ENCODE measurements around the gene TGM6. TPM values are rescaled to one million over a fixed set of nuclear protein-coding genes. Genes with fewer than 3 reads are reported as not detected.

TGM6 gene
- total RNA-seq, 1 experiment from 2014 or later = not detected

DNA sequence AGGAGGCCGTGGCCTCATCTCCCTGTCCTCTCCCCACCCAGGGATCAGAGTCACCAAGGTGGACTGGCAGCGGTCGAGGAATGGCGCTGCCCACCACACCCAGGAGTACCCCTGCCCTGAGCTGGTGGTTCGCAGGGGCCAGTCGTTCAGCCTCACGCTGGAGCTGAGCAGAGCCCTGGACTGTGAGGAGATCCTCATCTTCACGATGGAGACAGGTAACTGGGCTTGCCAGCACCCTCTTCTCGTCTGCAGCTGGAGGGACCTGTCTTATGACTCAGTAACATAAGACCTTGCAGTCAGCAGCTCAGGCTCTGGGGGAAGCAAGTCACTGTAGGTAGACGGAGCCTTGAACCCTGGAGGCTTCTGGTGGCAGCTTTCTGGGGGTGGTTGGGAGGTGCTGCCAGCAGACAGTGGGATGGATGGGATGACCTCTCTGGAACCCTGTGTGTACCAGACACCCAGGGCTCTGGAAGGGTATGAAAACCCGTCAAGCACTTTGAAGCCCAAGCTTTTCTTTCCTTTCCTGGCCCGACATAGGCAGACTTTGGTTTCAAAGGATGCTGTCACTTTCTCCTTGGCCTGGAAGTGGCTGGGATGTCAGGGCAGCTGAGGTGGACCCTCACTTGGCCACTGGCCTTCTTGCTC is 13.8 kb downstream of the TGM6 start:
- Histone ChIP-seq H3K4me3 (ENCODE audit: low read length) (no peak overlapping the region), H3K9me3 (ENCODE audit: low read length) (no peaks in the 10 kb centered on the region), H3K27ac (ENCODE audit: low read length) (no peak overlapping the region), H3K79me2 (ENCODE audit: low read length) (no peaks in the 10 kb centered on the region), H3K4me2 (ENCODE audit: low read length) (no peak overlapping the region), H3K27me3 (ENCODE audit: low read length) (peaks cover 72% of the 10 kb centered on the region), H3K36me3 (ENCODE audit: low read depth, low read length) (no peaks in the 10 kb centered on the region), H4K20me1 (ENCODE audit: low read length) (no peaks in the 10 kb centered on the region), H3K9me2 (replicated peaks; ENCODE audit: low read length) (no peaks in the 10 kb centered on the region), H3K4me1 (ENCODE audit: insufficient read depth, low read length) (no peaks in the 10 kb centered on the region), H3K9ac (ENCODE audit: low read length) (no peak overlapping the region), H3F3A (ENCODE audit: low read length, unreplicated experiment) (no peaks in the 10 kb centered on the region), H2AFZ (ENCODE audit: low read length) (no peak overlapping the region)
- no TSS peak for BruUV-seq (replicated peaks)
- ATAC-seq (no peak), DNase-seq (no peak)
- CTCF ChIA-PET = no interaction called here
- POLR2A ChIA-PET (ENCODE audit: unreplicated experiment) = no interaction called here
- no peak for TF ChIP-seq EZH2 (IDR thresholded peaks at IDR 0.05; ENCODE audit: low read length, unreplicated experiment)
- no peak for TF ChIP-seq EZH2phosphoT487 (IDR thresholded peaks at IDR 0.05; ENCODE audit: borderline replicate concordance, low read length)
- intact Hi-C loops (cut with micrococcal nuclease) = no loop called here

DNA sequence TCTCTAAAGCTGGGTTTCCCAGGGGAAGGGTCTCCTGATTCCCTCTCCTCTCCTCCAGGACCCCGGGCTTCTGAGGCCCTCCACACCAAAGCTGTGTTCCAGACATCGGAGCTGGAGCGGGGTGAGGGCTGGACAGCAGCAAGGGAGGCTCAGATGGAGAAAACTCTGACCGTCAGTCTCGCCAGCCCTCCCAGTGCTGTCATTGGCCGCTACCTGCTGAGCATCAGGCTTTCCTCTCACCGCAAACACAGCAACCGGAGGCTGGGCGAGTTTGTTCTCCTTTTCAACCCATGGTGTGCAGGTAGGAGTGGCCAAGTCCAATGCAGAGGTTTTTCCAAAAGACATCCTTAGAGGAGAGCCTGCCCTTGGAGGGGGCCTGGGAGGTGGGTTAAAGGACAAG is 14.4 kb downstream of the TGM6 start:
- Histone ChIP-seq H3K79me2 (ENCODE audit: low read length) (no peaks in the 10 kb centered on the region), H3F3A (ENCODE audit: low read length, unreplicated experiment) (no peaks in the 10 kb centered on the region), H3K4me2 (ENCODE audit: low read length) (no peak overlapping the region), H2AFZ (ENCODE audit: low read length) (no peak overlapping the region), H3K36me3 (ENCODE audit: low read depth, low read length) (no peaks in the 10 kb centered on the region), H4K20me1 (ENCODE audit: low read length) (no peaks in the 10 kb centered on the region), H3K4me3 (ENCODE audit: low read length) (no peak overlapping the region), H3K27ac (ENCODE audit: low read length) (no peak overlapping the region), H3K27me3 (ENCODE audit: low read length) (peaks cover 66% of the 10 kb centered on the region), H3K9me3 (ENCODE audit: low read length) (no peaks in the 10 kb centered on the region), H3K9me2 (replicated peaks; ENCODE audit: low read length) (no peaks in the 10 kb centered on the region), H3K4me1 (ENCODE audit: insufficient read depth, low read length) (no peaks in the 10 kb centered on the region), H3K9ac (ENCODE audit: low read length) (no peak overlapping the region)
- POLR2A ChIA-PET (ENCODE audit: unreplicated experiment) = no interaction called here
- TF ChIP-seq EZH2 (IDR thresholded peaks at IDR 0.05; ENCODE audit: low read length, unreplicated experiment) (no peak), EZH2phosphoT487 (IDR thresholded peaks at IDR 0.05; ENCODE audit: borderline replicate concordance, low read length) (no peak)
- TF ChIP-seq, protein P1, sequence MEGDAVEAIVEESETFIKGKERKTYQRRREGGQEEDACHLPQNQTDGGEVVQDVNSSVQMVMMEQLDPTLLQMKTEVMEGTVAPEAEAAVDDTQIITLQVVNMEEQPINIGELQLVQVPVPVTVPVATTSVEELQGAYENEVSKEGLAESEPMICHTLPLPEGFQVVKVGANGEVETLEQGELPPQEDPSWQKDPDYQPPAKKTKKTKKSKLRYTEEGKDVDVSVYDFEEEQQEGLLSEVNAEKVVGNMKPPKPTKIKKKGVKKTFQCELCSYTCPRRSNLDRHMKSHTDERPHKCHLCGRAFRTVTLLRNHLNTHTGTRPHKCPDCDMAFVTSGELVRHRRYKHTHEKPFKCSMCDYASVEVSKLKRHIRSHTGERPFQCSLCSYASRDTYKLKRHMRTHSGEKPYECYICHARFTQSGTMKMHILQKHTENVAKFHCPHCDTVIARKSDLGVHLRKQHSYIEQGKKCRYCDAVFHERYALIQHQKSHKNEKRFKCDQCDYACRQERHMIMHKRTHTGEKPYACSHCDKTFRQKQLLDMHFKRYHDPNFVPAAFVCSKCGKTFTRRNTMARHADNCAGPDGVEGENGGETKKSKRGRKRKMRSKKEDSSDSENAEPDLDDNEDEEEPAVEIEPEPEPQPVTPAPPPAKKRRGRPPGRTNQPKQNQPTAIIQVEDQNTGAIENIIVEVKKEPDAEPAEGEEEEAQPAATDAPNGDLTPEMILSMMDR (conservative IDR thresholded peaks at IDR 0.05; ENCODE audit: low read depth, low read length) = no peak
- intact Hi-C loops (cut with micrococcal nuclease) = no loop called here
- CTCF ChIA-PET = no interaction called here
- no TSS peak for BruUV-seq (replicated peaks)
- no peak for ATAC-seq
- DNase-seq = no peak

DNA sequence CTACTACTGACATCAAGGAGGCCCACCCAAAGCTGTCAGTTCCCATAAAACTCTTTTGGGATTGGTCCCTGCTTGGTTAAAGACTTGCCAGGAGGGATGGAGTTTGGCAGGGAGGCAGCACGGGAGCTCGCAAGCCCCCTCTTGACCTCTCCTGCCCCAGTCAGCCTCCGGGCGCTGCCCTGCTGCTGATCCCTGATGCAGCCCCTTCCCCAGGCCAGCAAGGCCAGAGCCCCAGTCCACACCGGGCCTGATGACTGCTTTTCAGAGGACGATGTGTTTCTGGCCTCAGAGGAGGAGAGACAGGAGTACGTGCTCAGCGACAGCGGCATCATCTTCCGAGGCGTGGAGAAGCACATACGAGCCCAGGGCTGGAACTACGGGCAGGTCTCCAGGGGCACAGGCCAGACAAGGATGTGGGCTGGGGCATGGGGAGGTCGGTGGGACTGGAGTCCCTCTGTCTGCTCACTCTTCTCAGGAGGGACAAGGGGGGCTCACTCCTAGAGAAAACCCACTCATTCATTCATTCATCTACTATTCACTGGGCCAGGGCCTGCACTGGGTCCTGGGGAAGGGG is 15.6 kb downstream of the TGM6 start:
- Histone ChIP-seq H3K9me3 (ENCODE audit: low read length) (no peaks in the 10 kb centered on the region), H3F3A (ENCODE audit: low read length, unreplicated experiment) (no peaks in the 10 kb centered on the region), H3K9ac (ENCODE audit: low read length) (no peak overlapping the region), H3K27ac (ENCODE audit: low read length) (no peak overlapping the region), H4K20me1 (ENCODE audit: low read length) (no peaks in the 10 kb centered on the region), H3K4me3 (ENCODE audit: low read length) (no peak overlapping the region), H3K9me2 (replicated peaks; ENCODE audit: low read length) (no peaks in the 10 kb centered on the region), H3K27me3 (ENCODE audit: low read length) (peaks cover 54% of the 10 kb centered on the region), H3K4me1 (ENCODE audit: insufficient read depth, low read length) (no peaks in the 10 kb centered on the region), H3K79me2 (ENCODE audit: low read length) (no peaks in the 10 kb centered on the region), H3K36me3 (ENCODE audit: low read depth, low read length) (no peaks in the 10 kb centered on the region), H2AFZ (ENCODE audit: low read length) (no peak overlapping the region), H3K4me2 (ENCODE audit: low read length) (no peak overlapping the region)
- DNase-seq (no peak), ATAC-seq (no peak)
- CTCF ChIA-PET = no interaction called here
- TF ChIP-seq EZH2 (IDR thresholded peaks at IDR 0.05; ENCODE audit: low read length, unreplicated experiment) = no peak
- no peak for TF ChIP-seq EZH2phosphoT487 (IDR thresholded peaks at IDR 0.05; ENCODE audit: borderline replicate concordance, low read length)
- no TSS peak for BruUV-seq (replicated peaks)
- POLR2A ChIA-PET (ENCODE audit: unreplicated experiment) = no interaction called here
- intact Hi-C loops (cut with micrococcal nuclease) = no loop called here
